Fibroblast of gingiva (primary cell): Measurements from ENCODE around the gene ZNF536.

Experiments used
- DNase-seq: peaks from one replicate; pipeline ENCODE4 v3.0.0-alpha.2; 2011; ENCODE audit warnings: low read depth

ZNF536 gene

GRCh38 chr19:30363073-30363472 lies 9.1 kb upstream of the ZNF536 start:
- no peak for DNase-seq

GRCh38 chr19:30364866-30365800 lies 7.1 kb upstream of the ZNF536 start:
- no peak for DNase-seq

GRCh38 chr19:30366282-30366681 lies 5.9 kb upstream of the ZNF536 start:
- no peak for DNase-seq

GRCh38 chr19:30367006-30367405 lies 5.2 kb upstream of the ZNF536 start:
- no peak for DNase-seq

GRCh38 chr19:30367421-30367820 lies 4.8 kb upstream of the ZNF536 start:
- DNase-seq = no peak

- no peak for DNase-seq
Measured at GRCh38 chr19:30369833-30370232, 2.4 kb upstream of the ZNF536 start.

- DNase-seq = no peak
Measured at GRCh38 chr19:30371161-30371836, 885 bp upstream of the ZNF536 start.

- no peak for DNase-seq
Measured at GRCh38 chr19:30373593-30373992, 1.4 kb downstream of the ZNF536 start.

GRCh38 chr19:30374539-30374864 lies 2.3 kb downstream of the ZNF536 start:
- DNase-seq = no peak

GRCh38 chr19:30374865-30375552 lies 2.8 kb downstream of the ZNF536 start:
- no peak for DNase-seq

GRCh38 chr19:30375553-30376031 lies 3.4 kb downstream of the ZNF536 start:
- no peak for DNase-seq

GRCh38 chr19:30376272-30376671 lies 4.1 kb downstream of the ZNF536 start:
- no peak for DNase-seq

- no peak for DNase-seq
Measured at GRCh38 chr19:30376826-30377425, 4.7 kb downstream of the ZNF536 start.

- no peak for DNase-seq
Measured at GRCh38 chr19:30378701-30379100, 6.5 kb downstream of the ZNF536 start.

- DNase-seq = no peak
Measured at GRCh38 chr19:30379841-30380610, 7.8 kb downstream of the ZNF536 start.

GRCh38 chr19:30381366-30381765 lies 9.2 kb downstream of the ZNF536 start:
- no peak for DNase-seq

GRCh38 chr19:30385174-30385573 lies 13.0 kb downstream of the ZNF536 start:
- no peak for DNase-seq

- no peak for DNase-seq
Measured at GRCh38 chr19:30385666-30386065, 13.5 kb downstream of the ZNF536 start.

- DNase-seq = no peak
Measured at GRCh38 chr19:30386551-30387143, 14.5 kb downstream of the ZNF536 start.

GRCh38 chr19:30387311-30388115 lies 15.3 kb downstream of the ZNF536 start:
- no peak for DNase-seq
